ENCODE measurements around the gene RAB37.

Gene RAB37

DNA sequence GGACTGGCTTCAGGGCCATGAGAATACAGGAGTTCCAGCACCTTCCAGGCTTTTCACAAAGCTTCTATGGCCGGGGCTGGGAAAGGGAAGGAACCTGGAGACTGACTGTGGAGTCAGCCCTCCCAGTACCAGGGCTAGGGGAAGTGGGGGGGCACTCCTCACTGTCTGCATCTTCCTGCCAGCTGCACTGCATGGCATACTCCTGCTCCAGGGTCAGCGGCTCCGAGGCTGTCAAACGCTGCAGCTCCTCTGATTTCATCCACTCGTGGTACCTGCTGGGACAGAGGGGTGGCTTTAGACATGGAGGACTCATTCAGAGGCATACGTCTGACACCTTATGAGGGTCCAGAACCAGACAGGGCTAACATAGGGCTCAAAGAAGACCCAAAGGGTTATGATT is 36.4 kb downstream of the RAB37 start:
- Histone ChIP-seq H2BK12ac (ENCODE audit: low read length) (no peak overlapping the region), H3K14ac (ENCODE audit: low read length) (no peak overlapping the region), H4K12ac (ENCODE audit: low read depth, low read length) (no peak overlapping the region), H3K79me1 (ENCODE audit: low read length) (peaks cover 8% of the 10 kb centered on the region), H4K8ac (ENCODE audit: low read depth, low read length) (no peak overlapping the region), H2BK5ac (ENCODE audit: low read depth, low read length, poor library complexity) (no peak overlapping the region), H3K9ac (ENCODE audit: low read length) (no peak overlapping the region), H3K4me1 (ENCODE audit: control insufficient read depth in 1 of 2, insufficient read depth in 2 of 2, low read length in 2 of 2) (peaks cover 21% of the 10 kb centered on the region in 2 experiments), H4K91ac (ENCODE audit: low read depth, low read length) (no peak overlapping the region), H2BK120ac (ENCODE audit: insufficient read depth, low read length, poor library complexity) (no peak overlapping the region), H3K79me2 (ENCODE audit: control insufficient read depth, insufficient read depth, low read length, poor library complexity) (peaks cover 7% of the 10 kb centered on the region), H2AK5ac (ENCODE audit: low read length) (no peak overlapping the region), H3K27me3 (ENCODE audit: insufficient read depth, low read length) (no peaks in the 10 kb centered on the region), H3K4me3 (ENCODE audit: low read depth, low read length) (no peak overlapping the region), H3K36me3 (ENCODE audit: control insufficient read depth in 1 of 2, insufficient read depth in 2 of 2, low read length in 2 of 2) (peaks cover 41 to 43% of the 10 kb centered on the region in 2 experiments), H3K4me2 (ENCODE audit: low read length) (peak overlapping the region; percentile 18), H3K18ac (ENCODE audit: low read length) (no peak overlapping the region), H2AFZ (ENCODE audit: insufficient read depth, low read length, poor library complexity) (no peak overlapping the region), H3K4ac (ENCODE audit: low read depth, low read length) (no peak overlapping the region), H3K23ac (ENCODE audit: low read length) (no peak overlapping the region), H3K27ac (ENCODE audit: low read depth, low read length) (peak overlapping the region; percentile 31), H3K9me3 (ENCODE audit: insufficient read depth, low read depth, low read length) (no peaks in the 10 kb centered on the region)
- no peak for DNase-seq
- WGBS (ENCODE audit: extremely low coverage, insufficient coverage, insufficient read length), result no CpG with 5 or more reads among the region's 6 CpGs

DNA sequence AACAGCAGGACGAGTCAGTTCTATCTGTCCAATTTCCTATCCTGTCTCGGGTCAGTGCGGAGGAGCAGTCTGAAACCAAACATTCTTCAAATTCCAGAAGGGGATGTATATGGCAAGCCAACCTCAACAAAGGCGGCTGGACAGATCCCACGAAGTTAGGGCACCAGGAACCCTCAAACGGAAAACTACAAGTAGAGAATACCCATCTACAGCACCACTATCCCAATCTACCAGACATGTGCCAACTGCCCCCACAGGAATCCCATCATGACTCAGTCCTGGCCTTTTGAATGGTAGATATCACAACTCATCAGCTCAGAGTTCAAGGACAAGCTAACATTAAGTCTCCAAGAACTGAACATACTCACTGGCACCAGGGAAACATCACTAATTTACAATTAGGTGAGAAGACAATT is 36.8 kb downstream of the RAB37 start:
- Histone ChIP-seq H3K27ac (ENCODE audit: low read depth, low read length) (peak overlapping the region; percentile 31), H3K9me3 (ENCODE audit: insufficient read depth, low read depth, low read length) (no peaks in the 10 kb centered on the region), H2BK120ac (ENCODE audit: insufficient read depth, low read length, poor library complexity) (no peak overlapping the region), H4K91ac (ENCODE audit: low read depth, low read length) (no peak overlapping the region), H2BK12ac (ENCODE audit: low read length) (no peak overlapping the region), H3K36me3 (ENCODE audit: control insufficient read depth in 1 of 2, insufficient read depth in 2 of 2, low read length in 2 of 2) (peaks cover 38 to 39% of the 10 kb centered on the region in 2 experiments), H3K4me1 (ENCODE audit: control insufficient read depth in 1 of 2, insufficient read depth in 2 of 2, low read length in 2 of 2) (peaks cover 21% of the 10 kb centered on the region in 2 experiments), H3K18ac (ENCODE audit: low read length) (no peak overlapping the region), H3K79me1 (ENCODE audit: low read length) (peaks cover 8% of the 10 kb centered on the region), H2BK5ac (ENCODE audit: low read depth, low read length, poor library complexity) (no peak overlapping the region), H3K9ac (ENCODE audit: low read length) (no peak overlapping the region), H3K23ac (ENCODE audit: low read length) (no peak overlapping the region), H3K14ac (ENCODE audit: low read length) (no peak overlapping the region), H3K4me2 (ENCODE audit: low read length) (peak overlapping the region; percentile 41), H2AK5ac (ENCODE audit: low read length) (no peak overlapping the region), H3K4ac (ENCODE audit: low read depth, low read length) (no peak overlapping the region), H2AFZ (ENCODE audit: insufficient read depth, low read length, poor library complexity) (no peak overlapping the region), H4K12ac (ENCODE audit: low read depth, low read length) (no peak overlapping the region), H3K4me3 (ENCODE audit: low read depth, low read length) (no peak overlapping the region), H3K27me3 (ENCODE audit: insufficient read depth, low read length) (no peaks in the 10 kb centered on the region), H4K8ac (ENCODE audit: low read depth, low read length) (no peak overlapping the region), H3K79me2 (ENCODE audit: control insufficient read depth, insufficient read depth, low read length, poor library complexity) (peaks cover 7% of the 10 kb centered on the region)
- DNase-seq, result no peak
- WGBS (ENCODE audit: extremely low coverage, insufficient coverage, insufficient read length), result no CpG with 5 or more reads among the region's 6 CpGs

DNA sequence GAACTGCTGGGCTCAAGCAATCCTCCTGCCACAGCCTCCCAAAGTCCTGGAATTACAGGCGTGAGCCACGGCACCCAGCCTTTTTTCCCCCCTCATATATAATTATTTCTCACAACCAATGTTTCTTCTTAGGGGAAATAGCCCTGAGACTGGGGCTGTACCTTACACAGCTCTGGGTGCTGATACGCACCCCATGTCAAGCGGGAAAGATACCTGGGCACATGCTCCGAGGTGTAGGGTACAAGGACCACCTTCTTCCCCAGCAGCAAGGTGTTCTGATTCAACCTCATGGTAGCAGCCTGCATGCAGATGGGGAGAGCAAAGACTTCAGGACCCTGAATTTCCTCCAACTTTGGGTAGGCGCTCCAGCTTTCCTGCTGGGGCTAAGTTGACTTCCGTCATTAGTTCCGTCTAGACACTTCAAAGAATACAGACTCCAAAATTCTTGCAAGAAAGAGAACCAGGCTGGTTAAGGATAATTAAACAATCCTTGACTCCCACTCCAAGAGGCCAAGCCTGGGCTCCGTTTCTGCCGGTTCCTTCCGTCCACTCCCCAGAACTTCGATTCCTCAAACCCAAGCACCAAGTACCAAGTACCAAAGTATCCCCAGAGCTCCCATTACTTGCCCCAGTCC is 38.5 kb downstream of the RAB37 start:
- peaks cover 19 to 21% of the 10 kb centered on the region in 2 experiments for H3K4me1 ChIP-seq (ENCODE audit: control insufficient read depth in 1 of 2, insufficient read depth in 2 of 2, low read length in 2 of 2)
- H3K79me2 ChIP-seq (ENCODE audit: control insufficient read depth, insufficient read depth, low read length, poor library complexity), result peaks cover 7% of the 10 kb centered on the region
- WGBS (ENCODE audit: extremely low coverage, insufficient coverage, insufficient read length), result no CpG with 5 or more reads among the region's 12 CpGs
- H3K23ac ChIP-seq (ENCODE audit: low read length), result no peak overlapping the region
- H3K14ac ChIP-seq (ENCODE audit: low read length), result peak overlapping the region; percentile 91
- peak overlapping the region; percentile 92 for H4K12ac ChIP-seq (ENCODE audit: low read depth, low read length)
- H3K9ac ChIP-seq (ENCODE audit: low read length), result peak overlapping the region; percentile 81
- H3K36me3 ChIP-seq (ENCODE audit: control insufficient read depth in 1 of 2, insufficient read depth in 2 of 2, low read length in 2 of 2), result peaks cover 33 to 36% of the 10 kb centered on the region in 2 experiments
- H3K27me3 ChIP-seq (ENCODE audit: insufficient read depth, low read length), result no peaks in the 10 kb centered on the region
- no peak for DNase-seq
- H3K18ac ChIP-seq (ENCODE audit: low read length), result peak overlapping the region; percentile 83
- H2BK120ac ChIP-seq (ENCODE audit: insufficient read depth, low read length, poor library complexity), result peak overlapping the region; percentile 74
- H3K4ac ChIP-seq (ENCODE audit: low read depth, low read length), result peak overlapping the region; percentile 83
- H2AK5ac ChIP-seq (ENCODE audit: low read length), result no peak overlapping the region
- peak overlapping the region; percentile 85 for H2BK5ac ChIP-seq (ENCODE audit: low read depth, low read length, poor library complexity)
- peak overlapping the region; percentile 86 for H4K8ac ChIP-seq (ENCODE audit: low read depth, low read length)
- peak overlapping the region; percentile 59 for H4K91ac ChIP-seq (ENCODE audit: low read depth, low read length)
- H3K4me2 ChIP-seq (ENCODE audit: low read length), result peak overlapping the region; percentile 79
- no peak overlapping the region for H2BK12ac ChIP-seq (ENCODE audit: low read length)
- H3K27ac ChIP-seq (ENCODE audit: low read depth, low read length), result peak overlapping the region; percentile 69
- peak overlapping the region; percentile 77 for H3K4me3 ChIP-seq (ENCODE audit: low read depth, low read length)
- H3K9me3 ChIP-seq (ENCODE audit: insufficient read depth, low read depth, low read length), result no peaks in the 10 kb centered on the region
- peaks cover 8% of the 10 kb centered on the region for H3K79me1 ChIP-seq (ENCODE audit: low read length)
- peak overlapping the region; percentile 91 for H2AFZ ChIP-seq (ENCODE audit: insufficient read depth, low read length, poor library complexity)

DNA sequence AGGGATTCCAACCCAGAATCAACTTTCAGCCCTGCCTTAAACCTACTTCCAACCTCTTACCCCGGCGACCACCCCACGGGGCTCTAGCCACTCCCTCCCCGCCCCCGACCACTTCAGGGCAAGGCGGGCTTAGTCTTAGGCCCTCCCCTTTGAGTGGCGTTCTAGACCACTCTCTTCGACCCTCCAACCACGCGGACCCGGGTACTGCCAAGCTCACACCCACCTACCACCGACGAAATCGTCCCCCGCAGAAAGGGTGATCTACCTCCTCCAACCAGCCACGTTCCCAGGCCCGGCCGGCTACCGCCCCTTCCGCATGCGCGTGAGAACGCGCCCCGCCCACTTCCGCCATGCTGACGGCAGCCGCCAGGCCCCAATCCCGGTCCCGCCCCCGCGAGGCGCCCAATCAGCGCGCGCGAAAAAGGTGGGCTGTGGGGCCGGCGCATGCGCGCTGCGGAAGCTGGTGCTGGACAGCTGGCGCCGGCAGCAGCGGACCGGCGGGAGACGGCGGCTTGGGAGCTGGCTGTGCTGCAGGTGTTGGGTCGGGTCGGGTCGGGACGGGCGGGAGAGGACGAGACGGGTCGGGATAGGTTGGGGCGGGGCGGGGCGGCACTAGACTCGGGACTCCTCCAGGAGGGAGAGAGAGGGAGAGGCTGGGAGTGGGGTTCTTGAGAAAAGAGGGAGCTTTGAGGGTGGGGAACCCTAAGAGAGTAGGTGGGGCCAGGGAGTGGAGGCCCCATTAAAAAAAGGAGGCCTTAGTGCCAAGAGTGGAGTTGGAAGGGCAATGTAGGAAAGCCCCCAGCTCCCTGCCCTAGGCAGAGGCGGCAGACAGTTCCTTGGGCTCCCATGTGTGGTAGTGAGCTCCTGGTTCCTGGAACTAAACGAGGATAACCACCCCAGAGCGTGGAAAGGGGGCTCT is 39.2 kb downstream of the RAB37 start, which contains the start of gene NAT9:
NAT9 (minus strand) TSS at position 302 of the 919 bp plus-strand sequence. CDS start 647 bp downstream, outside the sequence.
- Histone ChIP-seq H2BK12ac (ENCODE audit: low read length) (no peak within 1 kb of the TSS), H3K18ac (ENCODE audit: low read length) (peak within 1 kb of the TSS; percentile 83), H3K23ac (ENCODE audit: low read length) (no peak within 1 kb of the TSS), H3K79me1 (ENCODE audit: low read length) (peaks cover 8% of the 10 kb centered on the region), H3K4me2 (ENCODE audit: low read length) (peak within 1 kb of the TSS; percentile 79), H2AK5ac (ENCODE audit: low read length) (no peak within 1 kb of the TSS), H3K4ac (ENCODE audit: low read depth, low read length) (peak within 1 kb of the TSS; percentile 83), H3K9ac (ENCODE audit: low read length) (peak within 1 kb of the TSS; percentile 81), H4K12ac (ENCODE audit: low read depth, low read length) (peak within 1 kb of the TSS; percentile 92), H2BK120ac (ENCODE audit: insufficient read depth, low read length, poor library complexity) (peak within 1 kb of the TSS; percentile 74), H2BK5ac (ENCODE audit: low read depth, low read length, poor library complexity) (peak within 1 kb of the TSS; percentile 85), H3K27me3 (ENCODE audit: insufficient read depth, low read length) (no peaks in the 10 kb centered on the region), H3K4me1 (ENCODE audit: control insufficient read depth in 1 of 2, insufficient read depth in 2 of 2, low read length in 2 of 2) (peaks cover 19 to 21% of the 10 kb centered on the region in 2 experiments), H4K91ac (ENCODE audit: low read depth, low read length) (peak within 1 kb of the TSS; percentile 59), H3K9me3 (ENCODE audit: insufficient read depth, low read depth, low read length) (no peaks in the 10 kb centered on the region), H4K8ac (ENCODE audit: low read depth, low read length) (peak within 1 kb of the TSS; percentile 86), H3K79me2 (ENCODE audit: control insufficient read depth, insufficient read depth, low read length, poor library complexity) (peaks cover 7% of the 10 kb centered on the region), H2AFZ (ENCODE audit: insufficient read depth, low read length, poor library complexity) (peak within 1 kb of the TSS; percentile 91), H3K4me3 (ENCODE audit: low read depth, low read length) (peak within 1 kb of the TSS; percentile 77), H3K27ac (ENCODE audit: low read depth, low read length) (peak within 1 kb of the TSS; percentile 69), H3K36me3 (ENCODE audit: control insufficient read depth in 1 of 2, insufficient read depth in 2 of 2, low read length in 2 of 2) (peaks cover 26 to 32% of the 10 kb centered on the region in 2 experiments), H3K14ac (ENCODE audit: low read length) (peak within 1 kb of the TSS; percentile 91)
- peak; percentile 98 to 99 for DNase-seq
- no CpG with 5 or more reads among the region's 64 CpGs for WGBS (ENCODE audit: extremely low coverage, insufficient coverage, insufficient read length)
